OCI-LY7 (cell line): ENCODE results near the gene RAPGEF3. TPM values are rescaled to one million over a fixed set of nuclear protein-coding genes. Genes with fewer than 3 reads are reported as not detected.

Experiments
- BruUV-seq: library from RNA; stranded (reverse); fragments of 400-500 nt; replicated peaks from 2 replicates; lab custom pipeline; 2021; lab: Mats Ljungman, UMichigan
- CTCF ChIA-PET: fragments of 300-600 bp; sonication (Branson Sonifier 250); formaldehyde crosslinking; loops from one replicate; lab custom pipeline; 2022; ENCODE audit warnings: antibody characterized with exemption; ENCODE audit not compliant: unreplicated experiment; lab: Charles Lee
- POLR2A ChIA-PET: fragments of 300-600 bp; sonication (Branson Sonifier 250); formaldehyde crosslinking; loops from one replicate; lab custom pipeline; 2022; ENCODE audit warnings: antibody characterized with exemption; lab: Charles Lee
- DNase-seq: peaks from one replicate; pipeline ENCODE4 v3.0.0-alpha.2; 2015; ENCODE audit warnings: low spot score
- H2AFZ ChIP-seq: fragments of 200-600 bp; sonication (generic), shearing (Covaris generic); 2 replicates; pipeline ENCODE4 v1.6.1; 2014; ENCODE audit warnings: mild to moderate bottlenecking, antibody characterized with exemption, low read length, moderate library complexity
- H3K27ac ChIP-seq: fragments of 200-600 bp; sonication (generic); 2 replicates; pipeline ENCODE4 v1.5.1; 2014; ENCODE audit warnings: mixed run types, low read depth, mild to moderate bottlenecking, moderate library complexity, low read length, inconsistent platforms; ENCODE audit not compliant: poor library complexity, severe bottlenecking
- H3K36me3 ChIP-seq: fragments of 200-600 bp; sonication (generic); 2 replicates; pipeline ENCODE4 v1.6.1; 2014; ENCODE audit warnings: mild to moderate bottlenecking, antibody characterized with exemption, low read length, moderate library complexity, mixed read lengths; ENCODE audit not compliant: insufficient read depth
- H3K4me1 ChIP-seq: fragments of 200-600 bp; sonication (generic); 2 replicates; pipeline ENCODE4 v1.5.1; 2014; ENCODE audit warnings: mild to moderate bottlenecking, low read length; ENCODE audit not compliant: insufficient read depth, poor library complexity, severe bottlenecking
- H3K4me2 ChIP-seq: fragments of 200-600 bp; sonication (generic); 2 replicates; pipeline ENCODE4 v1.6.1; 2014; ENCODE audit warnings: mild to moderate bottlenecking, low read length
- H3K4me3 ChIP-seq: fragments of 200-600 bp; sonication (generic); 2 replicates; pipeline ENCODE4 v1.5.1; 2014; ENCODE audit warnings: mild to moderate bottlenecking, low read depth, low read length; ENCODE audit not compliant: poor library complexity, severe bottlenecking
- H3K79me2 ChIP-seq: fragments of 200-600 bp; sonication (generic); 2 replicates; pipeline ENCODE4 v1.6.1; 2016; ENCODE audit warnings: low read depth, mild to moderate bottlenecking, low read length, moderate library complexity, mixed read lengths; ENCODE audit not compliant: insufficient read depth
- H3K9me2 ChIP-seq: fragments of 200-600 bp; sonication (generic); 2 replicates; pipeline ENCODE4 v1.6.1; 2016; ENCODE audit warnings: mild to moderate bottlenecking, low read length, mixed read lengths; ENCODE audit not compliant: insufficient read depth
- H3K9me3 ChIP-seq: fragments of 200-600 bp; sonication (generic); 2 replicates; pipeline ENCODE4 v1.6.1; 2014; ENCODE audit warnings: mild to moderate bottlenecking, mixed run types, low read length, mixed read lengths
- H4K20me1 ChIP-seq: fragments of 200-600 bp; sonication (generic); 2 replicates; pipeline ENCODE4 v1.6.1; 2014; ENCODE audit warnings: mild to moderate bottlenecking, antibody characterized with exemption, low read length, moderate library complexity, mixed read lengths; ENCODE audit not compliant: insufficient read depth
- EZH2phosphoT487 ChIP-seq: fragments of 200-600 bp; sonication (generic); IDR thresholded peaks from 2 replicates; pipeline ENCODE4 v1.6.1; 2018; ENCODE audit warnings: low read depth, borderline replicate concordance, mild to moderate bottlenecking, mixed run types, antibody characterized with exemption, low read length, moderate library complexity, mixed read lengths
- intact Hi-C: fragments of 100-400 bp; cut with micrococcal nuclease; formaldehyde crosslinking; loops from one replicate; pipeline ENCODE4 v1.10.0; 2022; ENCODE audit not compliant: unreplicated experiment
- total RNA-seq, 2 experiments: library from RNA; depleted of rRNA in 1 of 2; stranded (reverse); fragments of >200 nt in 1 of 2; shearing (Covaris generic) in 1 of 2; gene quantifications; 2 replicates each; pipeline ENCODE4 v1.2.3, GENCODE V29; 2014 to 2022
- TF ChIP-seq, protein P1 (sequence below): fragments of 200-600 bp; sonication (generic); conservative IDR thresholded peaks from 2 replicates; pipeline ENCODE4 v1.5.1; 2014; ENCODE audit warnings: mild to moderate bottlenecking, antibody characterized with exemption, low read length, moderate library complexity, mixed read lengths

The RAPGEF3 gene
- total RNA-seq, 2 experiments from 2014 or later = 0.69 to 4.7 TPM

GRCh38 chr12:47771304-47771703 is 12.6 kb upstream of the RAPGEF3 start:
- peaks cover 37% of the 10 kb centered on the region for H3K4me1 ChIP-seq
- H3K9me3 ChIP-seq = no peaks in the 10 kb centered on the region
- intact Hi-C loops = loop anchor here (10.0 kb wide), 1 partner anchor 193 kb away; the partner anchor contains the start of gene TMEM106C
- H3K27ac ChIP-seq = no peak overlapping the region
- H3K4me2 ChIP-seq = no peak overlapping the region
- H3K9me2 ChIP-seq = no peaks in the 10 kb centered on the region
- ChIA-PET POLR2A (interaction anchor here (0.6 to 2.7 kb wide), 5 partner anchors 13 to 907 kb away, joined by 3 to 10 read pairs (median 3); partner anchors contain the start of genes ENDOU and RAPGEF3), CTCF (interaction anchor here (7.1 kb wide), 1 partner anchor 28 kb away, joined by 74 read pairs; no protein-coding TSS in a partner anchor)
- no TSS peak for BruUV-seq
- no peak for DNase-seq
- H2AFZ ChIP-seq = no peak overlapping the region
- H3K36me3 ChIP-seq = no peaks in the 10 kb centered on the region
- H4K20me1 ChIP-seq = no peaks in the 10 kb centered on the region
- H3K4me3 ChIP-seq = no peak overlapping the region
- H3K79me2 ChIP-seq = no peaks in the 10 kb centered on the region
- TF ChIP-seq, protein P1, sequence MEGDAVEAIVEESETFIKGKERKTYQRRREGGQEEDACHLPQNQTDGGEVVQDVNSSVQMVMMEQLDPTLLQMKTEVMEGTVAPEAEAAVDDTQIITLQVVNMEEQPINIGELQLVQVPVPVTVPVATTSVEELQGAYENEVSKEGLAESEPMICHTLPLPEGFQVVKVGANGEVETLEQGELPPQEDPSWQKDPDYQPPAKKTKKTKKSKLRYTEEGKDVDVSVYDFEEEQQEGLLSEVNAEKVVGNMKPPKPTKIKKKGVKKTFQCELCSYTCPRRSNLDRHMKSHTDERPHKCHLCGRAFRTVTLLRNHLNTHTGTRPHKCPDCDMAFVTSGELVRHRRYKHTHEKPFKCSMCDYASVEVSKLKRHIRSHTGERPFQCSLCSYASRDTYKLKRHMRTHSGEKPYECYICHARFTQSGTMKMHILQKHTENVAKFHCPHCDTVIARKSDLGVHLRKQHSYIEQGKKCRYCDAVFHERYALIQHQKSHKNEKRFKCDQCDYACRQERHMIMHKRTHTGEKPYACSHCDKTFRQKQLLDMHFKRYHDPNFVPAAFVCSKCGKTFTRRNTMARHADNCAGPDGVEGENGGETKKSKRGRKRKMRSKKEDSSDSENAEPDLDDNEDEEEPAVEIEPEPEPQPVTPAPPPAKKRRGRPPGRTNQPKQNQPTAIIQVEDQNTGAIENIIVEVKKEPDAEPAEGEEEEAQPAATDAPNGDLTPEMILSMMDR = no peak
- no peak for TF ChIP-seq EZH2phosphoT487

DNA sequence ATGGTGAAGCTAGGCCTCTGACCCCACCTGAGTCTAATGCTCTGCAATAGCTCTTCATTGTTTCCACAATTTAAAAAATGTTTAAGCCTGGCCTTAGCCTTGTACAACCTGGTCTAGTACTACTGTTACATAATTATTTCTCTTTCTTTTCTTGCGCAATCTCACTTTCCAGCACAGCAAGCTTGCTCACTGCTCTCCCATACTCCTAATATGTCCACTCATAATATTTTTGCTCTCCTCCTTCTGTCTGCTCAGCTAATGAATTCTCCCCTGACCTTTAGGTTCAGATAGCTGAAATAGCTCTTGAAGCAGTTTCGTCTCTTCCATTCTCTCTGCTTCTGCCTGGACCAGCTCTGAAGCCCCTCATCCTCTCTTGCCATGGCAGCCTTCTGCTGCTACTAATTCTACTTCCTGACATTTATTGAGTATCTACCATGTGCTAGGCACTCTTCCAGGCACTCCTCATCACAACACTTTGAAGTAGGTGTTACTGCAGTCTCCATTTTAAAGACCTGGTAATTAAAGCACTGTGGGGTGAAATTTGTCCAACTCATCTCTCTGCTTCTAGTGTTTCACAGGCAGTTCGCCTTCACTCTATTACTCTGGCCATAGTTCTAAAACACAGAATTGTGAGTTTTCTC is 11.5 kb upstream of the RAPGEF3 start:
- CTCF ChIA-PET = interaction anchor here (1.0 to 7.1 kb wide), 2 partner anchors 27 to 30 kb away, joined by 5 to 74 read pairs; no protein-coding TSS in a partner anchor

More for the DNA sequence above, 11.5 kb upstream of the RAPGEF3 start:
- Histone ChIP-seq H2AFZ (no peak overlapping the region), H3K36me3 (no peaks in the 10 kb centered on the region), H3K4me3 (no peak overlapping the region), H3K9me2 (no peaks in the 10 kb centered on the region), H3K9me3 (no peaks in the 10 kb centered on the region), H3K4me1 (peaks cover 29% of the 10 kb centered on the region), H3K79me2 (no peaks in the 10 kb centered on the region), H3K27ac (no peak overlapping the region), H4K20me1 (no peaks in the 10 kb centered on the region), H3K4me2 (no peak overlapping the region)
- intact Hi-C loops = loop anchor here (10.0 kb wide), 1 partner anchor 195 kb away; the partner anchor contains the start of gene TMEM106C
- no peak for DNase-seq
- POLR2A ChIA-PET = interaction anchor here (1.1 to 2.7 kb wide), 3 partner anchors 12 to 29 kb away, joined by 3 to 14 read pairs (median 10); partner anchors contain the start of gene RAPGEF3
- TF ChIP-seq EZH2phosphoT487 = no peak
- TF ChIP-seq, protein P1 = no peak
- BruUV-seq = no TSS peak
